Endothelial cell of umbilical vein (primary cell): ENCODE measurements around the gene ITPKC. TPM values are rescaled to one million over a fixed set of nuclear protein-coding genes. Genes with fewer than 3 reads are reported as not detected.

Experiments
- BruUV-seq: library from RNA; stranded (reverse); fragments of 400-500 nt; replicated peaks from 2 replicates; lab custom pipeline; 2021; lab: Mats Ljungman, UMichigan
- CTCF ChIA-PET: fragments of 300-600, 350-600 bp; sonication (Branson Sonifier 250); formaldehyde crosslinking; loops from one replicate; lab custom pipeline; 2021; ENCODE audit warnings: antibody characterized with exemption, inconsistent platforms; lab: Charles Lee
- POLR2A ChIA-PET: fragments of 300-600, 350-600 bp; sonication (Branson Sonifier 250); formaldehyde crosslinking; loops from one replicate; lab custom pipeline; 2021; ENCODE audit warnings: antibody characterized with exemption, inconsistent platforms; lab: Charles Lee
- DNase-seq: peaks from one replicate; pipeline ENCODE4 v3.0.0-alpha.2; 2011; ENCODE audit warnings: low read depth, low spot score
- FAIRE-seq: peaks from 2 replicates; lab custom pipeline; 2011; peaks lifted over from hg19 to GRCh38; lab: Jason Lieb, UNC
- H2AFZ ChIP-seq: 2 replicates; pipeline ENCODE4 v1.6.0; 2012; ENCODE audit warnings: low read depth, low read length, control low read depth, inconsistent platforms
- H3K27ac ChIP-seq: 2 replicates; pipeline ENCODE4 v1.5.1; 2011; ENCODE audit warnings: low read depth, mild to moderate bottlenecking, control low read depth, low read length, moderate library complexity; ENCODE audit not compliant: insufficient read depth
- H3K27me3 ChIP-seq, 2 experiments: 2 replicates each; pipeline versions ENCODE4 v1.6.0 to v1.6.1; 2011; ENCODE audit warnings: low read length in 2 of 2, mixed read lengths in 1 of 2; ENCODE audit not compliant: control insufficient read depth in 2 of 2, insufficient read depth in 2 of 2
- H3K36me3 ChIP-seq, 2 experiments: 2 replicates in 1 of 2; 3 replicates in 1 of 2; pipeline ENCODE4 v1.5.1; 2011; ENCODE audit warnings: low read length in 2 of 2, mild to moderate bottlenecking in 1 of 2, moderate library complexity in 1 of 2; ENCODE audit not compliant: control insufficient read depth in 2 of 2, insufficient read depth in 2 of 2; ENCODE audit errors: extremely low read depth in 1 of 2
- H3K4me1 ChIP-seq: 3 replicates; pipeline ENCODE4 v1.5.1; 2011; ENCODE audit warnings: mild to moderate bottlenecking, low read length; ENCODE audit not compliant: control insufficient read depth, insufficient read depth; ENCODE audit errors: extremely low read depth
- H3K4me2 ChIP-seq: 2 replicates; pipeline ENCODE4 v1.6.1; 2011; ENCODE audit warnings: low read length, control low read depth, mixed read lengths; ENCODE audit not compliant: insufficient read depth
- H3K4me3 ChIP-seq, 3 experiments: fragments of 200-600 bp in 1 of 3; sonication (generic), shearing (Covaris generic) in 1 of 3; replicated peaks in 1 of 3; 2 replicates each; pipeline ENCODE4 v1.5.1; 2011 to 2016; ENCODE audit warnings: control low read depth in 3 of 3, low read length in 3 of 3, mild to moderate bottlenecking in 2 of 3, inconsistent platforms in 1 of 3, low read depth in 1 of 3, moderate library complexity in 1 of 3; ENCODE audit not compliant: insufficient read depth in 1 of 3
- H3K79me2 ChIP-seq: 2 replicates; pipeline ENCODE4 v1.6.0; 2012; ENCODE audit warnings: low read length, inconsistent platforms; ENCODE audit not compliant: control insufficient read depth, insufficient read depth
- H3K9ac ChIP-seq: replicated peaks from 2 replicates; pipeline ENCODE3; 2011; ENCODE audit warnings: low read length, control low read depth; ENCODE audit not compliant: insufficient read depth; ENCODE audit errors: extremely low read depth
- H3K9me1 ChIP-seq: replicated peaks from 3 replicates; pipeline ENCODE4 v1.6.0; 2011; ENCODE audit warnings: mild to moderate bottlenecking, low read length; ENCODE audit not compliant: control insufficient read depth, insufficient read depth; ENCODE audit errors: extremely low read depth
- H3K9me3 ChIP-seq: replicated peaks from 2 replicates; pipeline ENCODE4 v1.5.1; 2012; ENCODE audit warnings: low read length, inconsistent platforms; ENCODE audit not compliant: control insufficient read depth, insufficient read depth
- H4K20me1 ChIP-seq: replicated peaks from 2 replicates; pipeline ENCODE3; 2011; ENCODE audit warnings: mild to moderate bottlenecking, low read length; ENCODE audit not compliant: control insufficient read depth, insufficient read depth; ENCODE audit errors: extremely low read depth
- CTCF ChIP-seq, 2 donors: IDR thresholded peaks; 1 replicate in 1 of 2; 2 replicates in 1 of 2; pipeline ENCODE4 v1.5.1; 2011; ENCODE audit warnings: low read length in 2 of 2, mild to moderate bottlenecking in 2 of 2, moderate library complexity in 2 of 2, control low read depth in 1 of 2, inconsistent platforms in 1 of 2, low read depth in 1 of 2; ENCODE audit not compliant: insufficient read depth in 1 of 2; ENCODE audit errors: extremely low read depth in 1 of 2
- EZH2 ChIP-seq: IDR thresholded peaks from 2 replicates; pipeline ENCODE4 v1.6.1; 2012; ENCODE audit warnings: borderline replicate concordance, low read depth, mild to moderate bottlenecking, moderate library complexity, low read length, inconsistent platforms; ENCODE audit not compliant: severe bottlenecking
- FOS ChIP-seq: IDR thresholded peaks from 2 replicates; pipeline ENCODE4 v1.6.1; 2011; ENCODE audit warnings: mild to moderate bottlenecking, low read length, moderate library complexity, borderline replicate concordance; ENCODE audit not compliant: insufficient read depth
- GATA2 ChIP-seq: IDR thresholded peaks from 2 replicates; pipeline ENCODE4 v1.7.0; 2011; ENCODE audit warnings: low read depth, mild to moderate bottlenecking, moderate library complexity, mixed read lengths, low read length; ENCODE audit not compliant: insufficient read length, insufficient read depth
- JUN ChIP-seq: IDR thresholded peaks from 2 replicates; pipeline ENCODE4 v1.6.1; 2011; ENCODE audit warnings: borderline replicate concordance, low read depth; ENCODE audit not compliant: insufficient read length, insufficient read depth
- MAX ChIP-seq: IDR thresholded peaks from 2 replicates; pipeline ENCODE4 v1.6.1; 2011; ENCODE audit not compliant: insufficient read depth, insufficient read length
- MYC ChIP-seq: IDR thresholded peaks from one replicate; pipeline ENCODE4 v1.6.1; 2011; ENCODE audit warnings: mild to moderate bottlenecking, low read depth, low read length
- POLR2A ChIP-seq: IDR thresholded peaks from 2 replicates; pipeline ENCODE4 v1.6.1; 2012; ENCODE audit warnings: low read depth, mild to moderate bottlenecking, control low read depth, low read length
- POLR2AphosphoS5 ChIP-seq: IDR thresholded peaks from 2 replicates; pipeline ENCODE4 v1.6.1; 2012; ENCODE audit warnings: low read depth, mild to moderate bottlenecking, control low read depth, low read length, moderate library complexity; ENCODE audit not compliant: insufficient read depth
- dilution Hi-C: fragments of 300-500 bp; cut with MboI; formaldehyde crosslinking; loops from one replicate; pipeline ENCODE4 v1.15.0; 2019; ENCODE audit warnings: low sequenced_read_pairs; ENCODE audit not compliant: extremely low pct_ligation_motif_present
- intact Hi-C: fragments of 100-400 bp; cut with micrococcal nuclease; formaldehyde crosslinking; loops from one replicate; pipeline ENCODE4 v1.10.0; 2022
- polyA plus RNA-seq, 4 experiments: library from polyadenylated mRNA; depleted of rRNA in 3 of 4; stranded (reverse) in 3 of 4; unstranded in 1 of 4; fragments of >200 nt; gene quantifications; 2 replicates each; pipeline versions ENCODE4 v1.2.1 to v1.2.3, GENCODE V29; 2011 to 2012; ENCODE audit warnings: missing spikeins in 1 of 4
- total RNA-seq: library from RNA; stranded (reverse); gene quantifications from 2 replicates; pipeline ENCODE4 v1.2.3, GENCODE V29; 2021

ITPKC gene
- total and polyA plus RNA-seq, 2 donors (not counting 3 experiments of a cell fraction or from before 2014, with no cell fraction given), result 7.3 to 16.1 TPM

- FAIRE-seq (no peak), DNase-seq (no peak)
- Histone ChIP-seq H3K4me2 (no peak overlapping the region), H3K27me3 (no peaks in the 10 kb centered on the region), H3K4me3 (no peak overlapping the region), H3K27ac (no peak overlapping the region), H3K9me1 (no peaks in the 10 kb centered on the region), H3K9me3 (no peaks in the 10 kb centered on the region), H4K20me1 (no peaks in the 10 kb centered on the region), H3K36me3 (peaks cover 0 to 9% of the 10 kb centered on the region in 2 experiments), H2AFZ (no peak overlapping the region), H3K79me2 (no peaks in the 10 kb centered on the region), H3K4me1 (no peaks in the 10 kb centered on the region), H3K9ac (no peak overlapping the region)
- POLR2A ChIA-PET, result no interaction called here
- intact Hi-C loops, result no loop called here
- BruUV-seq, result no TSS peak
- CTCF ChIA-PET, result interaction anchor here (0.8 to 2.1 kb wide), 2 partner anchors 37 to 66 kb away, joined by 3 to 4 read pairs; no protein-coding TSS in a partner anchor
- dilution Hi-C loops, result no loop called here
- TF ChIP-seq CTCF (IDR thresholded peaks at IDR 0.05; ENCODE audit: extremely low read depth in 1 of 2, insufficient read depth in 1 of 2, low read depth in 1 of 2, low read length in 2 of 2) (no peak), JUN (no peak), FOS (no peak), POLR2A (no peak), POLR2AphosphoS5 (no peak), EZH2 (no peak), GATA2 (no peak), MAX (no peak), MYC (no peak)
Observed at GRCh38 chr19:40700083-40700482, 16.8 kb upstream of the ITPKC start.
